Transverse colon (tissue), 4 donors: ENCODE measurements around the gene PLEKHH2. TPM values are rescaled to one million over a fixed set of nuclear protein-coding genes. Genes with fewer than 3 reads are reported as not detected.

Source experiments
- DNase-seq: peaks from one replicate; pipeline ENCODE4 v3.0.0-alpha.2; 2019
- H3K27ac ChIP-seq, 4 donors: fragments of 200-600 bp; sonication (generic); 2 replicates each; pipeline ENCODE4 v1.5.1; 2016 to 2018; ENCODE audit warnings: inconsistent platforms in 4 of 4
- H3K27me3 ChIP-seq: fragments of 200-600 bp; sonication (generic); 2 replicates; pipeline ENCODE4 v1.5.1; 2017; ENCODE audit warnings: inconsistent platforms
- H3K36me3 ChIP-seq, 4 donors: fragments of 200-600 bp; sonication (generic); 2 replicates each; pipeline ENCODE4 v1.5.1; 2017 to 2019; ENCODE audit warnings: inconsistent platforms in 4 of 4
- H3K4me1 ChIP-seq, 4 donors: fragments of 200-600 bp; sonication (generic); 2 replicates each; pipeline ENCODE4 v1.5.1; 2017 to 2020; ENCODE audit warnings: inconsistent platforms in 4 of 4
- H3K4me3 ChIP-seq, 4 donors: fragments of 200-600 bp; sonication (generic); 1 replicate in 1 of 4; 2 replicates in 3 of 4; pipeline versions ENCODE4 v1.5.1 to v1.6.1; 2017 to 2019; ENCODE audit warnings: inconsistent platforms in 4 of 4
- H3K9me3 ChIP-seq, 2 donors: fragments of 200-600 bp; sonication (generic); 2 replicates each; pipeline ENCODE4 v1.5.1; 2017 to 2019; ENCODE audit warnings: inconsistent platforms in 2 of 2
- EP300 ChIP-seq: sonication (generic); formaldehyde crosslinking; IDR thresholded peaks from one replicate; pipeline ENCODE4 v1.6.1; 2017; ENCODE audit warnings: antibody characterized with exemption, low read depth
- POLR2A ChIP-seq: fragments of 450-650 bp; IDR thresholded peaks from one replicate; pipeline ENCODE4 v1.6.1; 2016; ENCODE audit warnings: antibody characterized with exemption, mild to moderate bottlenecking, moderate library complexity
- POLR2AphosphoS5 ChIP-seq, 3 donors: sonication (generic); formaldehyde crosslinking; IDR thresholded peaks; one replicate each; pipeline ENCODE4 v1.6.1; 2016; ENCODE audit warnings: antibody characterized with exemption in 3 of 3
- WGBS, 2 donors: methylation state at CpG; one replicate each; pipeline ENCODE4 v1.1.5; 2018; ENCODE audit warnings: low coverage in 1 of 2; 5-methylcytosine and 5-hydroxymethylcytosine counted together
- in situ Hi-C, 4 donors: fragments of 200-750 bp; cut with MboI; loops; one replicate each; pipeline versions ENCODE4 v1.15.0 to v1.15.1; 2017; ENCODE audit warnings: low sequenced_read_pairs in 3 of 4, low pct_ligation_motif_present in 1 of 4, low pct_unique_long_range_greater_than_20kb in 1 of 4
- intact Hi-C: fragments of 100-400 bp; cut with DNase I; formaldehyde crosslinking; loops from one replicate; pipeline ENCODE4 v1.15.1; 2023; ENCODE audit warnings: low total_unique reads
- total RNA-seq, 4 donors: library from RNA; depleted of rRNA; stranded (reverse); fragments of >200 nt; gene quantifications; one replicate each; pipeline ENCODE4 v1.1.0, GENCODE V29; 2016
- TF ChIP-seq, protein P1 (sequence below), 5 experiments: fragments of 200-600 bp in 3 of 5; fragments of 450-650 bp in 2 of 5; sonication (generic) in 3 of 5; IDR thresholded peaks; 1 replicate in 2 of 5; 2 replicates in 3 of 5; pipeline ENCODE4 v1.5.1; 2016 to 2017; ENCODE audit warnings: antibody characterized with exemption in 5 of 5, inconsistent platforms in 3 of 5, mild to moderate bottlenecking in 2 of 5, moderate library complexity in 1 of 5

The PLEKHH2 gene
- total RNA-seq, 4 donors from 2014 or later = 7.2 to 32.4 (median 12.3) TPM

DNA sequence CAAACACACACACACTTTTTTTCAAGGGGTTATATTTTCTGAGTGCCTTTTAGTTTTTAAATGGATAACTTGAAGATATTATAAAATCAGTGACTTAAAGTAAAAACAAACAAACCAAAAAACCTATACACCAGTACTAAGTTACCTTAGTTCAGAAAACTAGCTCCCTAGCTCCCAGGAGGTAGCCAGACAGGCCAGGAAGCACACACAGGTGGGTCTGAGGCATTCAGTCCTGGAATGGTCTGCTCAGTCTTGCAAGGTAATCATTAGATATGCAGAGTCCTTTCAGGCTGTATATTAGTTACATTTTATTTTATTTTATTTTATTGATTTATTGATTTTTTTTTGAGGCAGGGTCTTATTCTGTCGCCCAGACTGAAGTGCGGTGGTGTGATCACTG, 126.0 kb downstream of the PLEKHH2 start:
- in situ Hi-C loops = no loop called here
- TF ChIP-seq EP300 (no peak), POLR2A (no peak), POLR2AphosphoS5 (IDR thresholded peaks at IDR 0.05) (no peak)
- TF ChIP-seq, protein P1, sequence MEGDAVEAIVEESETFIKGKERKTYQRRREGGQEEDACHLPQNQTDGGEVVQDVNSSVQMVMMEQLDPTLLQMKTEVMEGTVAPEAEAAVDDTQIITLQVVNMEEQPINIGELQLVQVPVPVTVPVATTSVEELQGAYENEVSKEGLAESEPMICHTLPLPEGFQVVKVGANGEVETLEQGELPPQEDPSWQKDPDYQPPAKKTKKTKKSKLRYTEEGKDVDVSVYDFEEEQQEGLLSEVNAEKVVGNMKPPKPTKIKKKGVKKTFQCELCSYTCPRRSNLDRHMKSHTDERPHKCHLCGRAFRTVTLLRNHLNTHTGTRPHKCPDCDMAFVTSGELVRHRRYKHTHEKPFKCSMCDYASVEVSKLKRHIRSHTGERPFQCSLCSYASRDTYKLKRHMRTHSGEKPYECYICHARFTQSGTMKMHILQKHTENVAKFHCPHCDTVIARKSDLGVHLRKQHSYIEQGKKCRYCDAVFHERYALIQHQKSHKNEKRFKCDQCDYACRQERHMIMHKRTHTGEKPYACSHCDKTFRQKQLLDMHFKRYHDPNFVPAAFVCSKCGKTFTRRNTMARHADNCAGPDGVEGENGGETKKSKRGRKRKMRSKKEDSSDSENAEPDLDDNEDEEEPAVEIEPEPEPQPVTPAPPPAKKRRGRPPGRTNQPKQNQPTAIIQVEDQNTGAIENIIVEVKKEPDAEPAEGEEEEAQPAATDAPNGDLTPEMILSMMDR (IDR thresholded peaks at IDR 0.05) = no peak
- intact Hi-C loops = no loop called here
- Histone ChIP-seq H3K36me3 (no peaks in the 10 kb centered on the region), H3K4me1 (peaks cover 4 to 8% (median 7%) of the 10 kb centered on the region in 4 donors), H3K9me3 (no peaks in the 10 kb centered on the region), H3K4me3 (no peak overlapping the region), H3K27me3 (no peaks in the 10 kb centered on the region), H3K27ac (no peak overlapping the region)
- no peak for DNase-seq
- 73 to 89% methylated on average over 2 of the region's 2 CpGs for WGBS, 2 donors

DNA sequence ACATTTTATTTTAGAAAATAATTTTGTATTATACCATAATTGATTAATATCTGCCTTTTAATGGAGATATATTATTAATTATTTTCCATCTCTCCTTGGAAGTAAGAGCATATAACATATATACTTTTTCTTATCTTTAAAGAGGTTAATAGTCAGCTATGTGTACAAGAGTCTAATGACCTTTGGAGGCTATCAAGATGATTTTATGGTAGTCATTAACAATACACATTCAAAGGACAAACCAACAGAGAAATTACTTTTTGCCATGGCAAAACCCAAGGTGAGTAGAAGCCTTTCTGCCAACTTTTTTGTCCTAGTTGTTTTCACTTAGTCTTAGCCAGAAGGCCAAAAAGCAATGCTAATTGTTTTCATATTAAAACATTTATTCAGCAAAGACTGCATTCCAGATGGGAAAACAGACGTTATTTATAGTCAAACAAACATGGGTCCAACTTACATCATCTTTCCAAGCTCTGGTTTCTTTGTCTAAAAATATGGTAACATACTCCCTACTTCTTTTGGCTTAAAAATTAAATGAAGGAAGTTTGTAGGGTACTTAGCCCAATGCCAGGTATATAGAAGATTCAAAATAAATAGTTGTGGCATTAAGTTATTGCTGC, 127.1 kb downstream of the PLEKHH2 start:
- 22 to 23% methylated on average over 1 of the region's 1 CpG for WGBS, 2 donors
- no peak for DNase-seq
- Histone ChIP-seq H3K27ac (no peak overlapping the region), H3K36me3 (no peaks in the 10 kb centered on the region), H3K27me3 (no peaks in the 10 kb centered on the region), H3K4me3 (no peak overlapping the region), H3K4me1 (peaks cover 3 to 7% (median 6%) of the 10 kb centered on the region in 4 donors), H3K9me3 (no peaks in the 10 kb centered on the region)
- intact Hi-C loops = no loop called here
- TF ChIP-seq POLR2A (no peak), EP300 (no peak), POLR2AphosphoS5 (IDR thresholded peaks at IDR 0.05) (no peak)
- TF ChIP-seq, protein P1 (IDR thresholded peaks at IDR 0.05) = no peak
- in situ Hi-C loops = no loop called here

DNA sequence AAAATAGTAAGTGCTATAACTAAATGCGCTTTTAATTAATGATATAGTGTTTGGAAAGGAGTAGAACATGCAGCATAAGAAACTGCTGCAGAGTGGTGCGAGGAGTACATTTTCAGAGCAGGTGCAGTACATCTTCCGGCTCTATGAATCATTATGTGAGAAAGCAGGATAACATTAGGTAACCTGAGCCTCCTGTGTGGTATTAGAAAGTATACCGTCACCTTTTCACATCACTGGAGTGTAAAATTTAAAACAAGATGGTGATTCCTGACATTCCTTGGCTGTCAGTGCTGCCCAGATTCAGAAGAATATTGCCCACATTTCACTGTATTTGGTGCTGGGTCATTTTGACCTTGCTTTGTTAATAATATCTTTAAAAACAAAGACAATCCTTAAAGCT, 128.9 kb downstream of the PLEKHH2 start:
- H3K27me3 ChIP-seq = no peaks in the 10 kb centered on the region
- TF ChIP-seq POLR2A = no peak
- TF ChIP-seq EP300 = no peak
- TF ChIP-seq POLR2AphosphoS5 (IDR thresholded peaks at IDR 0.05) = no peak
- TF ChIP-seq, protein P1 (IDR thresholded peaks at IDR 0.05) = no peak
- H3K27ac ChIP-seq = no peak overlapping the region
- intact Hi-C loops (no loop called here), in situ Hi-C loops (no loop called here)
- no peaks in the 10 kb centered on the region for H3K36me3 ChIP-seq
- 92 to 100% methylated on average over 3 to 4 of the region's 4 CpGs for WGBS, 2 donors
- peaks cover 0 to 7% (median 6%) of the 10 kb centered on the region in 4 donors for H3K4me1 ChIP-seq
- no peak overlapping the region for H3K4me3 ChIP-seq
- H3K9me3 ChIP-seq = no peaks in the 10 kb centered on the region
- no peak for DNase-seq

DNA sequence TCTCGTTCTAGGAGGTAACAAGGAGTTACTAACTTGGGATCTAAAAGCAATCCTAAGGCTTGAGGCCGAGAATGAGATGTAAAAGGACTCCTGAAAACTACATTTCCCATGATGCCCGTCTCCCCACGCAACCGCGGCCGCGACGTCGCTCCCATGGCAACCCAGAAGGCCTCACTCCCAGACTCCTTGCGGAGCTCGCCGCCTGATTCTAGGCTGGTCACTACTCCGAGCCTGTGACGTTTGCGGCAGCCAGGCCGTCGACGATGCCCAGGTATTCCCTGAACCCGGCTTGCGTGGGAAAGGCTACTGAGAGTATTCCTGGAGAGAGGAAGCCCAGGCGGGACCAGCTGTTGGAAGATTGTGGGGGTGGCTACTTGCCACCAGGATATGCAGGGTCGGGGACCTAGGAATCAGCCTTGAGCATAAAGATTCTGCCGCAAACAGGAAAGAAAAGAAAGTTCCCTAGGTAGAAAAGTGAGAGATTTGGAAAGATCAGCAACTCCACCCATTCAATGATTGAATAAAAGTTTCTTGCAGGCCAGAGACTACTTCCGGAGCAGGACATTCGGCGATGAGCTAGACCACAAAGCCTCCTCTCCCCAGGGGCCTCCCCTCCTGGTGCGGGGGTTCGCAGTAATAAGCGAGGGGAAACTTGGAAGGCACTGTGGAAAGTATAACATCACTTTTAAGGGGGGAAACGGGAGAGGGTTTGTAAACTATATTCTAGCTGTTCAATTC, 137.0 kb downstream of the PLEKHH2 start, which contains the start of gene DYNC2LI1:
TSS of gene DYNC2LI1 (plus strand) at position 164 of the 738 bp plus-strand sequence. CDS start at position 264, 100 bp downstream.
- no peaks in the 10 kb centered on the region for H3K9me3 ChIP-seq
- H3K27ac ChIP-seq = peak within 1 kb of the TSS; percentile 91 to 95 (median 92)
- 0 to 1% methylated on average over 9 to 31 of the region's 31 CpGs for WGBS, 2 donors
- peaks cover 0 to 6% (median 0%) of the 10 kb centered on the region in 4 donors for H3K36me3 ChIP-seq
- peaks cover 0 to 13% (median 5%) of the 10 kb centered on the region in 4 donors for H3K4me1 ChIP-seq
- TF ChIP-seq POLR2AphosphoS5 (IDR thresholded peaks at IDR 0.05) (peak; percentile 79 to 87 (median 83)), EP300 (no peak), POLR2A (peak; percentile 73)
- in situ Hi-C loops = loop anchor here in 1 of 4 donors (10.0 kb wide), 1 partner anchor 139 kb away; the partner anchor contains the start of gene PLEKHH2
- intact Hi-C loops = loop anchor here (10.0 kb wide), 2 partner anchors 159 to 769 kb away; no protein-coding TSS in a partner anchor
- peak within 1 kb of the TSS; percentile 62 to 79 (median 66) for H3K4me3 ChIP-seq
- no peaks in the 10 kb centered on the region for H3K27me3 ChIP-seq
- DNase-seq = peak; percentile 93
